Astrocyte (in vitro differentiated cells and primary cell): ENCODE results near the gene VKORC1L1. TPM values are rescaled to one million over a fixed set of nuclear protein-coding genes. Genes with fewer than 3 reads are reported as not detected.
A peak's percentile ranks its signal among the peaks of the same experiment; 100 is the strongest.

ENCODE experiments used
- DNase-seq: peaks from one replicate; pipeline ENCODE4 v3.0.0-alpha.2; 2010; ENCODE audit warnings: low read depth
- FAIRE-seq: peaks from 2 replicates; lab custom pipeline; 2011; peaks lifted over from hg19 to GRCh38; lab: Jason Lieb, UNC
- H2AFZ ChIP-seq: 2 replicates; pipeline ENCODE4 v1.6.0; 2012; ENCODE audit warnings: low read depth, low read length, inconsistent platforms
- H3K27ac ChIP-seq: 2 replicates; pipeline ENCODE4 v1.5.1; 2011; ENCODE audit warnings: low read depth, low read length, inconsistent platforms
- H3K27me3 ChIP-seq: 2 replicates; pipeline ENCODE4 v1.6.0; 2011; ENCODE audit warnings: low read length, inconsistent platforms; ENCODE audit not compliant: insufficient read depth
- H3K36me3 ChIP-seq: 2 replicates; pipeline ENCODE4 v1.5.1; 2011; ENCODE audit warnings: low read length, inconsistent platforms; ENCODE audit not compliant: insufficient read depth
- H3K4me1 ChIP-seq: 2 replicates; pipeline ENCODE4 v1.5.1; 2011; ENCODE audit warnings: low read length, inconsistent platforms; ENCODE audit not compliant: insufficient read depth
- H3K4me2 ChIP-seq: 2 replicates; pipeline ENCODE4 v1.6.0; 2012; ENCODE audit warnings: low read length, inconsistent platforms
- H3K4me3 ChIP-seq: 2 replicates; pipeline ENCODE4 v1.5.1; 2011; ENCODE audit warnings: low read depth, mild to moderate bottlenecking, low read length, inconsistent platforms; ENCODE audit not compliant: insufficient read depth
- H3K79me2 ChIP-seq: 2 replicates; pipeline ENCODE4 v1.6.0; 2012; ENCODE audit warnings: mild to moderate bottlenecking, low read length, inconsistent platforms; ENCODE audit not compliant: insufficient read depth
- H3K9ac ChIP-seq: 2 replicates; pipeline ENCODE4 v1.6.0; 2012; ENCODE audit warnings: mild to moderate bottlenecking, low read length, inconsistent platforms
- H3K9me3 ChIP-seq: 2 replicates; pipeline ENCODE4 v1.5.1; 2012; ENCODE audit warnings: low read depth, mild to moderate bottlenecking, low read length, inconsistent platforms; ENCODE audit not compliant: insufficient read depth
- H4K20me1 ChIP-seq: 2 replicates; pipeline ENCODE4 v1.6.0; 2012; ENCODE audit warnings: low read length, inconsistent platforms; ENCODE audit not compliant: insufficient read depth
- H3K27ac Mint-ChIP-seq: one replicate; pipeline ENCODE4 v1.8.0; 2021; ENCODE audit warnings: mild to moderate bottlenecking, mixed read lengths; ENCODE audit not compliant: unreplicated experiment
- H3K27me3 Mint-ChIP-seq: one replicate; pipeline ENCODE4 v1.8.0; 2021; ENCODE audit warnings: low read depth, mixed read lengths; ENCODE audit not compliant: unreplicated experiment
- H3K36me3 Mint-ChIP-seq: one replicate; pipeline ENCODE4 v1.8.0; 2021; ENCODE audit warnings: low read depth, mixed read lengths; ENCODE audit not compliant: unreplicated experiment
- H3K4me1 Mint-ChIP-seq: one replicate; pipeline ENCODE4 v1.8.0; 2021; ENCODE audit warnings: low read depth, mixed read lengths; ENCODE audit not compliant: unreplicated experiment
- H3K4me3 Mint-ChIP-seq: one replicate; pipeline ENCODE4 v1.8.0; 2021; ENCODE audit warnings: mild to moderate bottlenecking, moderate library complexity, mixed read lengths; ENCODE audit not compliant: unreplicated experiment
- H3K9me3 Mint-ChIP-seq: one replicate; pipeline ENCODE4 v1.8.0; 2021; ENCODE audit warnings: mild to moderate bottlenecking, mixed read lengths; ENCODE audit not compliant: unreplicated experiment
- EZH2 ChIP-seq: IDR thresholded peaks from 2 replicates; pipeline ENCODE4 v1.6.1; 2012; ENCODE audit warnings: mild to moderate bottlenecking, low read length, inconsistent platforms; ENCODE audit not compliant: insufficient read depth
- total RNA-seq: library from RNA; stranded (reverse); gene quantifications from 2 replicates; pipeline ENCODE4 v1.2.1, GENCODE V29; 2021
- TF ChIP-seq, protein P1 (sequence below): IDR thresholded peaks from 2 replicates; pipeline ENCODE4 v1.5.1; 2011; ENCODE audit warnings: low read depth, mild to moderate bottlenecking, inconsistent platforms, low read length, moderate library complexity; ENCODE audit not compliant: insufficient read depth

Gene VKORC1L1
- total RNA-seq, 1 donor from 2014 or later, result 32.3 TPM

DNA sequence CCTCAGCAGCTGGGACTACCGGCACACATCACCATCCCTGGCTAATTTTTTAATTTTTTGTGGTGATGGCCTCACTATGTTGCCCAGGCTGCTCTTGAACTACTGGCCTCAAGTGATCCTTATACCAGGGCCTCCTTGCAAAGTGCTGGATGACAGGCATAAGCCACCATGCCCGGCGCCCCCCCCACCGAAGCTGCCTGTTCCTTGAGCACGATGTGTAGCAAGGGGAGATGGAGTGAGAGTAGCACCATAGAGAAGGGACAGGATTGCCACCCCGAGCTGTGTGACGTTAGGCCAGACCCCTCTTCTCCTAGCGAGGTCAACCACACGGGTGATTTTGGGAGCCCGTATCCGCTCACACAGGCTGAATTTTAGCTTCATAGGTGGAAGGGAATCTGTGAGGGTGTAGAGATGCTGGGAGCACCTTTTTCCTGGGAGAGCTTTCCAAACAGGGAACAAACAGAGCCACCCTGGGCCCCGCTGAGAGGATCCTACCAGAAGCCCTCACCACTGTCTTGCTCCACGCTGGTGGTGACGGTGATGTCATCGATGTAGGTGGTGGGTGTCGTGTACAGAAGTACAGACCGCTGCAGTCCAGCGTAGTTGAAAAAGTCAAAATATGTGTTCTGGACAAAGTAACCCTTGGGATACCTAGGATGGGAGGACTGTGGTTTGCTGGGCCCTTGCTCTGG lies 106.2 kb downstream of the VKORC1L1 start:
- peaks cover 7% of the 10 kb centered on the region for H3K4me1 ChIP-seq
- peaks cover 7% of the 10 kb centered on the region for H3K36me3 Mint-ChIP-seq
- no peak overlapping the region for H3K9ac ChIP-seq
- DNase-seq, result no peak
- H3K79me2 ChIP-seq, result peaks cover 21% of the 10 kb centered on the region
- no peak overlapping the region for H3K4me2 ChIP-seq
- TF ChIP-seq, protein P1, sequence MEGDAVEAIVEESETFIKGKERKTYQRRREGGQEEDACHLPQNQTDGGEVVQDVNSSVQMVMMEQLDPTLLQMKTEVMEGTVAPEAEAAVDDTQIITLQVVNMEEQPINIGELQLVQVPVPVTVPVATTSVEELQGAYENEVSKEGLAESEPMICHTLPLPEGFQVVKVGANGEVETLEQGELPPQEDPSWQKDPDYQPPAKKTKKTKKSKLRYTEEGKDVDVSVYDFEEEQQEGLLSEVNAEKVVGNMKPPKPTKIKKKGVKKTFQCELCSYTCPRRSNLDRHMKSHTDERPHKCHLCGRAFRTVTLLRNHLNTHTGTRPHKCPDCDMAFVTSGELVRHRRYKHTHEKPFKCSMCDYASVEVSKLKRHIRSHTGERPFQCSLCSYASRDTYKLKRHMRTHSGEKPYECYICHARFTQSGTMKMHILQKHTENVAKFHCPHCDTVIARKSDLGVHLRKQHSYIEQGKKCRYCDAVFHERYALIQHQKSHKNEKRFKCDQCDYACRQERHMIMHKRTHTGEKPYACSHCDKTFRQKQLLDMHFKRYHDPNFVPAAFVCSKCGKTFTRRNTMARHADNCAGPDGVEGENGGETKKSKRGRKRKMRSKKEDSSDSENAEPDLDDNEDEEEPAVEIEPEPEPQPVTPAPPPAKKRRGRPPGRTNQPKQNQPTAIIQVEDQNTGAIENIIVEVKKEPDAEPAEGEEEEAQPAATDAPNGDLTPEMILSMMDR, result no peak
- no peak for TF ChIP-seq EZH2
- H3K4me3 Mint-ChIP-seq, result no peak overlapping the region
- H3K4me1 Mint-ChIP-seq, result no peaks in the 10 kb centered on the region
- H3K27me3 ChIP-seq, result no peaks in the 10 kb centered on the region
- FAIRE-seq, result no peak
- H2AFZ ChIP-seq, result no peak overlapping the region
- no peak overlapping the region for H3K27ac Mint-ChIP-seq
- no peaks in the 10 kb centered on the region for H3K27me3 Mint-ChIP-seq
- no peak overlapping the region for H3K4me3 ChIP-seq
- H3K36me3 ChIP-seq, result no peaks in the 10 kb centered on the region
- H4K20me1 ChIP-seq, result peaks cover 7% of the 10 kb centered on the region
- no peak overlapping the region for H3K27ac ChIP-seq
- no peaks in the 10 kb centered on the region for H3K9me3 Mint-ChIP-seq
- no peaks in the 10 kb centered on the region for H3K9me3 ChIP-seq

DNA sequence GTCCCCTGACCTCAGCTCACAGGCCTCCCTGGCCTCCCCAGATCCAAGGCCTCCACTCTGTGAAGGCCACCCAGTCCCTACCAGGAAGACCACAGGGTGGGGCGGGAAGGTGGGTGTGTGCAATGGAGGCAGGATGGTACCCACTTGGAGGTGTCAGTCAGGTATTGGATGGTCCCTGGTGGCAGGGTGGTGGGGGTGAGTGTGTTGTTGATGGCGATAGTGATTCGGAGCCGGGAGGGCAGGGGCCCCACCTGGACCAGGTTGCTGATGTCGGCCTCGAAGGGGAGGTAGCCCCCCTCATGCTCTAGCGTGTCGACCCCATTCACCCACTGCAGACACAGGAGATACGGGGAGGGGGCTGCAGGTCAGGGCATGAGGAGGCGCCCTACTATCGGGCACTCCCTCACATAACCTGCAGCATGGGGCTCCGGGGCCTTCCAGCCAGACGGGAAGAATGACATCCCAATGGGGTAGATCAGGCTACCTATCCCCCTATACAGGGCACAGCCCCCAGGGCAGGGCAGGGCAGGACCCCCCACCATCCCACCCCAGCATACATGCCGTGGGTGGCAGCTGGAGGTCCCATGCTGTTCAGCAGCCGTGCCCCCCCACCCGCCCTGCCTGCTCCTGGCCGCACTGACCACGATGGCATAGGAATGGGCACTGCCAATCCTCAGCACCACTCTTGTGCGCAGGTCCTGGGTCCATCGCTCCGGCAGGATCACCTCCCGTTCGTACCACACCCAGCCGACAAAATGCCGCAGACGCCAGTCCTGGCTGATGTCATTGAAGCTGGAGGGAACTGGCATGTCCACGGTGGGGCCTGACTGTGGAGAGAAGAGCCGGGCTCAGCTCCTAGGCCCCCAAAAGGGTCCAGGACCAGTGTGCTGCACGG lies 107.0 kb downstream of the VKORC1L1 start:
- DNase-seq (no peak), FAIRE-seq (no peak)
- Histone ChIP-seq H4K20me1 (peaks cover 7% of the 10 kb centered on the region), H3K9ac (no peak overlapping the region), H2AFZ (no peak overlapping the region), H3K4me2 (peak overlapping the region; percentile 78), H3K4me3 (no peak overlapping the region), H3K9me3 (no peaks in the 10 kb centered on the region), H3K36me3 (no peaks in the 10 kb centered on the region), H3K79me2 (peaks cover 21% of the 10 kb centered on the region), H3K27me3 (no peaks in the 10 kb centered on the region), H3K27ac (no peak overlapping the region), H3K4me1 (peaks cover 7% of the 10 kb centered on the region)
- Mint-ChIP-seq H3K36me3 (peaks cover 7% of the 10 kb centered on the region), H3K4me1 (peaks cover 2% of the 10 kb centered on the region), H3K27ac (no peak overlapping the region), H3K27me3 (no peaks in the 10 kb centered on the region), H3K4me3 (no peak overlapping the region), H3K9me3 (no peaks in the 10 kb centered on the region)
- no peak for TF ChIP-seq EZH2
- TF ChIP-seq, protein P1, result no peak
